Endothelial cell (in vitro differentiated cells): ENCODE results near the gene RCOR1. TPM values are rescaled to one million over a fixed set of nuclear protein-coding genes. Genes with fewer than 3 reads are reported as not detected.

Experiments
- DNase-seq: peaks from one replicate; pipeline ENCODE4 v3.0.0; 2021; ENCODE audit warnings: low spot score
- H3K27ac Mint-ChIP-seq: one replicate; pipeline ENCODE4 v1.8.0; 2021; ENCODE audit warnings: mixed read lengths, inconsistent platforms; ENCODE audit not compliant: unreplicated experiment
- H3K27me3 Mint-ChIP-seq: one replicate; pipeline ENCODE4 v1.8.0; 2021; ENCODE audit warnings: mild to moderate bottlenecking, moderate library complexity, mixed read lengths, inconsistent platforms; ENCODE audit not compliant: unreplicated experiment
- H3K36me3 Mint-ChIP-seq: one replicate; pipeline ENCODE4 v1.8.0; 2021; ENCODE audit warnings: mild to moderate bottlenecking, low read depth, mixed read lengths, inconsistent platforms; ENCODE audit not compliant: unreplicated experiment
- H3K4me1 Mint-ChIP-seq: one replicate; pipeline ENCODE4 v1.8.0; 2021; ENCODE audit warnings: mild to moderate bottlenecking, mixed read lengths, inconsistent platforms; ENCODE audit not compliant: unreplicated experiment
- H3K4me3 Mint-ChIP-seq: one replicate; pipeline ENCODE4 v1.8.0; 2021; ENCODE audit warnings: mild to moderate bottlenecking, mixed read lengths, inconsistent platforms; ENCODE audit not compliant: unreplicated experiment
- H3K9me3 Mint-ChIP-seq: one replicate; pipeline ENCODE4 v1.8.0; 2021; ENCODE audit warnings: mixed read lengths, inconsistent platforms; ENCODE audit not compliant: unreplicated experiment
- CTCF ChIP-seq: fragments of 200-600 bp; sonication (generic); IDR thresholded peaks from one replicate; pipeline ENCODE4 v1.5.0; 2021; ENCODE audit warnings: antibody characterized with exemption; ENCODE audit not compliant: unreplicated experiment
- total RNA-seq: library from RNA; stranded (reverse); fragmentation: NEBNext Ultra II Directional; extraction: Animal tissue kit (Norgen Biotek cat#: 25700); gene quantifications from one replicate; pipeline ENCODE4 v1.2.1, GENCODE V29; 2021; ENCODE audit not compliant: unreplicated experiment

RCOR1 gene
- total RNA-seq, 1 donor from 2014 or later, result 51.6 TPM

- TF ChIP-seq CTCF, result no peak
- Mint-ChIP-seq H3K27me3 (no peaks in the 10 kb centered on the region), H3K27ac (no peak overlapping the region), H3K4me3 (no peak overlapping the region), H3K4me1 (peaks cover 35% of the 10 kb centered on the region), H3K36me3 (peaks cover 3% of the 10 kb centered on the region), H3K9me3 (no peaks in the 10 kb centered on the region)
- DNase-seq, result no peak
These were observed 74.2 kb downstream of the RCOR1 start for GRCh38 chr14:102666635-102667034.

DNA sequence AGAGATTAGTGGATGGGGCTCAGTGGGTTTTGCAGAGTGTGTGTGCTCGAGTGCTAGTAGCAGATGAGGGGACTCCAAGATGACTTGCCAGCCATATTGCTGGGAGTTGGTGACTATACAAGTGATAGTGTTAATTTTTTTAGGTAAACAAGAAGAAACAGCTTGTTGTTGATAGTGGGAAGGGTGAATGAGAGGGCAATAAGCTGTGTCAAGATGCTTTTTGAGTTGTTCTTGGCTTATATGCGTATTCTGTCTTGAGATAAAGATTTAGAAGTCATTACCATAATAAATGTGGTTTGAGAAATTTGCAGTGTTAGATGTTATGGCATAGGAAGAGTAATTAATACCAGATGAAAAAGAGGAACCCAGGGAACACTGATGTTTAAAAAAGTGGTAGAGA, 75.3 kb downstream of the RCOR1 start:
- no peaks in the 10 kb centered on the region for H3K27me3 Mint-ChIP-seq
- peaks cover 29% of the 10 kb centered on the region for H3K4me1 Mint-ChIP-seq
- H3K9me3 Mint-ChIP-seq, result no peaks in the 10 kb centered on the region
- H3K27ac Mint-ChIP-seq, result peak overlapping the region; percentile 2
- peaks cover 7% of the 10 kb centered on the region for H3K36me3 Mint-ChIP-seq
- TF ChIP-seq CTCF, result no peak
- H3K4me3 Mint-ChIP-seq, result no peak overlapping the region
- no peak for DNase-seq

GRCh38 chr14:102668291-102668873, 75.9 kb downstream of the RCOR1 start:
- Mint-ChIP-seq H3K9me3 (no peaks in the 10 kb centered on the region), H3K27ac (no peak overlapping the region), H3K4me1 (peaks cover 23% of the 10 kb centered on the region), H3K27me3 (no peaks in the 10 kb centered on the region), H3K36me3 (peaks cover 7% of the 10 kb centered on the region), H3K4me3 (no peak overlapping the region)
- no peak for DNase-seq
- TF ChIP-seq CTCF, result no peak

- Mint-ChIP-seq H3K36me3 (peaks cover 28% of the 10 kb centered on the region), H3K9me3 (no peaks in the 10 kb centered on the region), H3K27me3 (peaks cover 6% of the 10 kb centered on the region), H3K4me1 (peaks cover 16% of the 10 kb centered on the region), H3K4me3 (no peak overlapping the region), H3K27ac (no peak overlapping the region)
- no peak for TF ChIP-seq CTCF
- DNase-seq, result no peak
These were observed 79.0 kb downstream of the RCOR1 start for GRCh38 chr14:102671410-102671809.

- Mint-ChIP-seq H3K4me1 (peaks cover 13% of the 10 kb centered on the region), H3K9me3 (no peaks in the 10 kb centered on the region), H3K4me3 (peak overlapping the region; percentile 26), H3K27me3 (peaks cover 6% of the 10 kb centered on the region), H3K36me3 (peaks cover 28% of the 10 kb centered on the region), H3K27ac (no peak overlapping the region)
- no peak for TF ChIP-seq CTCF
- no peak for DNase-seq
These were observed 80.0 kb downstream of the RCOR1 start for GRCh38 chr14:102672410-102672960.
